ENCODE measurements around the gene IL21R.

The IL21R gene

GRCh38 chr16:27464626-27465482 is 62.9 kb downstream of the IL21R start:
- DNase-seq (ENCODE audit: low spot score): no peak

- no peak for DNase-seq (ENCODE audit: low spot score)
Measured at GRCh38 chr16:27465483-27465879, 63.5 kb downstream of the IL21R start.

DNA sequence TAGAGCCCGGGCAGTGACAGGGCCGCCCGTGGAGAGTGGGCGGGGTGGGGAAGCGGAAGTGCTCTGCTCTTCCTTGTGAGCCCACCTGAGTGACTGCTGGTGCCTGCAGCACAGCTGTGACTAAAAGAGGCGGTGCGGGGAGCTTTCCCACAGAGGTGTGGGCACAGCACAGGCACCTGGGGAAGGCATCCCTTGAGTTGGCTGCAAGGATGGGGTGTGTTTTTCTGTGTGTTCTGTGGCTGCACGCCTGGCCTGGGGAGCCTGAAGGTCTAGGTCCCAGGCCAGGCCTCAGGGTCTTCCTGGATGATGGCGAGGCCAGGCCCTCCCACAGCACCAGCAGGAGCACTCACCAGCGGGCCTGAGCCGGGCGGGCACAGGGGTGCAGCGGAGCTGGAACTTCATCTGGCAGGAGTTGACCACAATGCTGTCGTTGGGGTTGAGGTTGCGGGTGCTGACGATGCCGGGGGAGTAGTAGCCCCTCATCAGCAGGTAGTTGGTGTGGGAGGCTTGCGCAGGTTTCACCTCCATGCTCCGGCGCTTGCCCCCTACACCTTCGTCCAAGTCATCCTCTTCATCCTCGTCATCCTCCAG is 67.1 kb downstream of the IL21R start:
- DNase-seq (ENCODE audit: low spot score): no peak

- no peak for DNase-seq (ENCODE audit: low spot score)
Measured at GRCh38 chr16:27470567-27471431, 68.8 kb downstream of the IL21R start.

GRCh38 chr16:27471661-27472060 is 69.7 kb downstream of the IL21R start:
- no peak for DNase-seq (ENCODE audit: low spot score)

DNA sequence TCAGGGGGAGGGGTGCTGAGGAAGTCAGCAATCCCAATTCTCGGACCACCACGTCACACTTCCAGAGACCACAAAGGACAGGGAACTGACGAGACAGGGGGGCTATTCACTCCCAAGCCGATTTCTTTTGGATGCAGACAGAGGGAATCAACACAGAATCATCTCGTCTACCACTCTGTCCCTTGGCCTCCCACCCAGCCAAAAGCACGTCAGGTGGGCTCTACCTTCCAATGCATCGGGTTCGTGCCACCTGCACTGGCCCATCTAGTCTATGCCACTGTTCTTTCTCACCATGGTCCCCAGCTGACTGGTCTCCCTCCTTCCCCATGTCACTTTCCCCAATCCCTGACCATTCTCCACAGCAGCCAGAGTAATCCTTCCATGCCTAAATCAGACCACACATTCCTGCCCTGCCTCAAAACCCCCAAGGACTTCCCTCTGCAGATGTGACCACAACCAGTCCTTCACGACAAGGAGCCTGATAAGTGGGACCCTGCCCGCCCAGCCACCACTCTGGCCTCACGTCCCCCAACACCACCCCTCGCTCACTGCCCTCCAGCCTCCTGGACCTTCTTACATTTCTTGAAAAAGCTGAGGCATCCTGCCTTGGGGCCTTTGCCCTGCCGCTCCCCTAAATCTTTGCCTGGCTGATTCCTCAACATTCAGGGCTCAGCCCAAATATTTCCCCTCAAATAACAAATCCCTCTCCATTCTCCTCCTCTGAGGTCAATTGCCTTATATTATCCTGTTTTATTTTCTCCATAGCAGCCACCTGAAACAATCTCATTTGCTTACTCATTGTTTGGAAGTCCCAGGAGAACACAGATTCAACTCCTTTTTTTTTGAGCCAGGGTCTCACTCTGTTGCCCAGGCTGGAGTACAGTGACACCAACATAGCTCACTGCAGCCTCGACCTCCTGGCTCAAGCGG is 70.4 kb downstream of the IL21R start:
- no peak for DNase-seq (ENCODE audit: low spot score)

GRCh38 chr16:27473101-27473900 is 71.3 kb downstream of the IL21R start:
- DNase-seq (ENCODE audit: low spot score): no peak

- no peak for DNase-seq (ENCODE audit: low spot score)
Measured at GRCh38 chr16:27474041-27474440, 72.1 kb downstream of the IL21R start.

DNA sequence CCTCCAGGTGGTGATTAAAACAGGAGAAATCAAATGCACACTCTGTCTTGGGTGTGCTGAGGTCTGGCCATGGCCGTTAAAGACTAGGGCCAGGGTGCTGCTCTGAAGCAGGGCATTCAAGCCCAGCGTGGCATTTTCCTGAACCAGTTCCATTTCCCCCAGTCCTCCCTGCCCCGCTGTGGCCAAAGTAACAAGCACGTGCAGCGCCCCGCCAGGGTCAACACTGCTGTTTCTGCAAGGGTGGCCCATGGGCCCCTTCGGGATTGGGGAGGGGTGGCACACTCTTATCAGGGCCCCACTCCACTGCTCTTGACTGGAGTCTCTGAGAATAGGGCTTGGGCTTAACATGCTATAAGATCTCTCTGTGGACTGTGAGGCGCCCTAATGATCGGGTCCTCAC is 72.9 kb downstream of the IL21R start:
- DNase-seq (ENCODE audit: low spot score): no peak

DNA sequence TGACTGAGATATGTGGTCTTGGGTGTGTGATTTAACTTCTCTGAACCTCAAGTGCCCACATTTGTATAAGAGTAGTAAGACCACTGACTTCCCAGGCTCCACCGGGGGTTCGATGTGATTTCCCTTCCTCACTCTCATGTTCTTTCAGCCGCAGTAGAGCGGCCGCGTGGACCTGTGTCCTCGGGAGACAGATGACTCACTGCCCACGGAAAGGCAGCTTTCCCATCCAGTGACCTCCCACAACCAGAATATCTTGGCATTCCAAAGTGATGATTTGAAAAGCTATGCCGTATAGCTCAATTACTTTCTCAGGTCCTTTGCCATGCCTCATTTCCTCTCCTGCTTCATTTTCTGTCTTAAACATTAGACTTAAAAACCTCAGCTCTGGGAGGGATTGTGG is 73.6 kb downstream of the IL21R start:
- DNase-seq (ENCODE audit: low spot score): no peak

DNA sequence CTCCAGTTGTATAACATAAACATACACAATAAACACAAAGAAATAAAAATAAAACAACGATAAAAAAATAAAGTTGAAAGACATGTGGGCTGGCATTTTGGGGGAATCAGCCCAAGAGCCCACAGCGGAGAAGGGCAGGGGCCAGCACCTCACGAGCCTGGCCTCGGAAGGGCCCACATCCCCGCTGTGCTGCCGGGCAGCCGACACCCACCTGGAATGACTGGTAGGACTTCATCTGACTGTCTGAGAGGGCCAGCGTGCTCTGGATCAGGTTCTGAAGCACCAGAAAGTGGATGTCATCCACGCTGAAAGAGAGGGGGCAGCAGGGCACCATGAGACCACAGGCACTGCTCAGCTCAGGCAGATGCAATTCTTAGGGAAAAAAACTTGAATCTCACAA is 74.3 kb downstream of the IL21R start:
- no peak for DNase-seq (ENCODE audit: low spot score)

DNA sequence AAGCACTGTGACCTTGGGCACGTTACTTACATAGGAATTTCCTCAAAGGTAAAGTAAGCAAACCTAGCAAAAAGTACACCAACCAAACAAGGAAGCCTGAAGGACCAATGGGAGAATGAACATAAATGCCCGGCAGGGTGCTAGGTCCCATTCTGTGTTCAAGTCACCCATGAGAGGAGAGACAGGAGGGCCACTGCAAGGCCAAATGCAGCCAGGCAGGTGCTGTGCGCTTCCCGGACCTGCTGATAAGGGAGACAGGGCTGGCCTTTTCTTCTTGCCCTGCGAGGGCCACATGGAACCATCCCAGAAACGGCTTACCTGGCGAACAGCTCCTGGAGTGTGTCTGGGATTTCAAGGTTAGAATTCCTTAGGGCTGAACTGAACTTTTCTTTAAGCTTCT is 78.8 kb downstream of the IL21R start:
- no peak for DNase-seq (ENCODE audit: low spot score)

GRCh38 chr16:27481282-27481934 is 79.4 kb downstream of the IL21R start:
- no peak for DNase-seq (ENCODE audit: low spot score)

- no peak for DNase-seq (ENCODE audit: low spot score)
Measured at GRCh38 chr16:27482397-27483087, 80.6 kb downstream of the IL21R start.

DNA sequence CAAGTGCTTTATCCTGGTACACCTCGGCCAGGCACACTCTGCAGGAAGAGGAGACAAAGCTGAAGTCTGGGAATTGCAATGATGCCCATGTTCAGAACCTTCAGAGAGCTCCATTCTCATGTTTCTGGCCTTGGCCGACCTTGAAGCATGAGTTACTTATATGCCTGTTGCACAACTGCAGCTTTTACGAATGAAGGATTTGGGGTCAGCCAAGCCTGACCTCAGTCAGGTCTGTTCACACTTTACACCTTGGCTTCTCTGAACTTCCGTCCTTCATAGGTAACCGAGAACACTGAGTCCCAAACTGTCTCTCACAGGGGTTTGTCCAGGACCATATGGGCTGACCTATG is 81.1 kb downstream of the IL21R start:
- no peak for DNase-seq (ENCODE audit: low spot score)

DNA sequence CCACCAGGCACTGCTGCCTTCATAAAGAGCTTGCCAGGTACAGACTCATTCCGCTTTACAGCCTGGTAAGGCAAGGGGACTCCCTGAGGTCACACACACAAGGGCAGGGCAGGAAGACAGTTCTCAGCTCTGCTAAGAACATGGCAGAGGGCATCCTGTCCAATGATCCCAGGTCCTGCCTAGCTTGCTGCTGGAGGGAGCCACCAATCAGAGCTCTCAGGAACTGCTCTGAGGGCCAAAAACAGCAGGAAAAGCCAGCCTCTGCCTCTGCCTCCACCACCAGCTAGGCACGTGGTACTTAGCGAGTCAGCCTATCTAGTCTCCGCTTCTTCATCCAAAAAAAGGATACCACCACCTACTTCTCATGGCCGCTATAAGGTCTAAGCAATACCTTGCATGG is 81.7 kb downstream of the IL21R start:
- no peak for DNase-seq (ENCODE audit: low spot score)

GRCh38 chr16:27485126-27485525 is 83.2 kb downstream of the IL21R start:
- DNase-seq (ENCODE audit: low spot score): no peak

GRCh38 chr16:27485811-27486210 is 83.8 kb downstream of the IL21R start:
- no peak for DNase-seq (ENCODE audit: low spot score)

GRCh38 chr16:27486344-27486743 is 84.4 kb downstream of the IL21R start:
- no peak for DNase-seq (ENCODE audit: low spot score)

GRCh38 chr16:27486760-27487159 is 84.8 kb downstream of the IL21R start:
- DNase-seq (ENCODE audit: low spot score): no peak
